Retinal pigment epithelial cell (primary cell): ENCODE results near the gene WHAMM.
"Not testable (repeated sequence)": the region's sequence is repeated elsewhere in the genome, so short reads cannot be mapped to it uniquely, and the experiment has no call there.

Experiments used
- DNase-seq: peaks from one replicate; pipeline ENCODE4 v3.0.0-alpha.2; 2010; ENCODE audit warnings: low read depth
- H3K4me3 ChIP-seq: 2 replicates; pipeline ENCODE4 v1.5.1; 2011; ENCODE audit warnings: mild to moderate bottlenecking, low read length, control low read depth, moderate library complexity
- TF ChIP-seq, protein P1 (sequence below): conservative IDR thresholded peaks from 2 replicates; pipeline ENCODE4 v1.5.1; 2011; ENCODE audit warnings: low read depth, low read length, control low read depth, inconsistent platforms

WHAMM gene, protein sequence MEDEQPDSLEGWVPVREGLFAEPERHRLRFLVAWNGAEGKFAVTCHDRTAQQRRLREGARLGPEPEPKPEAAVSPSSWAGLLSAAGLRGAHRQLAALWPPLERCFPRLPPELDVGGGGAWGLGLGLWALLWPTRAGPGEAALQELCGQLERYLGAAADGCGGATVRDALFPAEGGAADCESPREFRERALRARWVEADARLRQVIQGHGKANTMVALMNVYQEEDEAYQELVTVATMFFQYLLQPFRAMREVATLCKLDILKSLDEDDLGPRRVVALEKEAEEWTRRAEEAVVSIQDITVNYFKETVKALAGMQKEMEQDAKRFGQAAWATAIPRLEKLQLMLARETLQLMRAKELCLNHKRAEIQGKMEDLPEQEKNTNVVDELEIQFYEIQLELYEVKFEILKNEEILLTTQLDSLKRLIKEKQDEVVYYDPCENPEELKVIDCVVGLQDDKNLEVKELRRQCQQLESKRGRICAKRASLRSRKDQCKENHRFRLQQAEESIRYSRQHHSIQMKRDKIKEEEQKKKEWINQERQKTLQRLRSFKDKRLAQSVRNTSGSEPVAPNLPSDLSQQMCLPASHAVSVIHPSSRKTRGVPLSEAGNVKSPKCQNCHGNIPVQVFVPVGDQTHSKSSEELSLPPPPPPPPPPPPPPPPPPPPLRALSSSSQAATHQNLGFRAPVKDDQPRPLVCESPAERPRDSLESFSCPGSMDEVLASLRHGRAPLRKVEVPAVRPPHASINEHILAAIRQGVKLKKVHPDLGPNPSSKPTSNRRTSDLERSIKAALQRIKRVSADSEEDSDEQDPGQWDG

DNA sequence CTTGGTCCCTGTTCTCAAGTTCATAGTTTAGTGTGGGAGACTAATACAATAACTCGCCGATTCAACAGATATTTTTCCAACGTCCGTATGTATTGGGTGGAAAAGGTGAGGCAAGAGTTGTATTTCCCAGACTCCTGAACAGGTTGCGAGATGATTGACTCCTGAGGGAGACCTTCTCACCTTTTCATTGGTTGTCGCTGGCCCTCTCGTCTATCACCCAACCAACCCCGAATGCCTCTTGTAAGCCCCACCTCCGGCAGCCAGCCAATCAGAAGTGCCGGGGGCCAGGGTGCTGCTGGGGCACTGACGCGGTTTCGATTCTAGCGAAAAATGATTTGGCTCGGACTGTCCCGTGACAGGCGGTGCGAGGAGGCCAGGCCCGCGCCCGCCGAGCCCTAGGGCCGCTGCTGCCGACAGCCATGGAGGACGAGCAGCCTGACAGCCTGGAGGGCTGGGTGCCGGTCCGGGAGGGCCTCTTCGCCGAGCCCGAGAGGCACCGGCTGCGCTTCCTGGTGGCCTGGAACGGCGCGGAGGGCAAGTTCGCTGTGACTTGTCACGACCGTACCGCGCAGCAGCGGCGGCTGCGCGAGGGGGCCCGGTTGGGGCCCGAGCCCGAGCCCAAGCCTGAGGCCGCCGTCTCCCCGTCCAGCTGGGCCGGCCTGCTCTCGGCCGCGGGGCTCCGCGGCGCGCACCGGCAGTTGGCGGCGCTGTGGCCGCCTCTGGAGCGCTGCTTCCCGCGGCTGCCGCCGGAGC, at the start of gene WHAMM:
Gene WHAMM, plus strand, starts transcription at position 321 of the 753 bp plus-strand sequence. Its CDS starts 99 bp downstream, at position 420.
- H3K4me3 ChIP-seq, result peak within 1 kb of the TSS; percentile 72
- TF ChIP-seq, protein P1, sequence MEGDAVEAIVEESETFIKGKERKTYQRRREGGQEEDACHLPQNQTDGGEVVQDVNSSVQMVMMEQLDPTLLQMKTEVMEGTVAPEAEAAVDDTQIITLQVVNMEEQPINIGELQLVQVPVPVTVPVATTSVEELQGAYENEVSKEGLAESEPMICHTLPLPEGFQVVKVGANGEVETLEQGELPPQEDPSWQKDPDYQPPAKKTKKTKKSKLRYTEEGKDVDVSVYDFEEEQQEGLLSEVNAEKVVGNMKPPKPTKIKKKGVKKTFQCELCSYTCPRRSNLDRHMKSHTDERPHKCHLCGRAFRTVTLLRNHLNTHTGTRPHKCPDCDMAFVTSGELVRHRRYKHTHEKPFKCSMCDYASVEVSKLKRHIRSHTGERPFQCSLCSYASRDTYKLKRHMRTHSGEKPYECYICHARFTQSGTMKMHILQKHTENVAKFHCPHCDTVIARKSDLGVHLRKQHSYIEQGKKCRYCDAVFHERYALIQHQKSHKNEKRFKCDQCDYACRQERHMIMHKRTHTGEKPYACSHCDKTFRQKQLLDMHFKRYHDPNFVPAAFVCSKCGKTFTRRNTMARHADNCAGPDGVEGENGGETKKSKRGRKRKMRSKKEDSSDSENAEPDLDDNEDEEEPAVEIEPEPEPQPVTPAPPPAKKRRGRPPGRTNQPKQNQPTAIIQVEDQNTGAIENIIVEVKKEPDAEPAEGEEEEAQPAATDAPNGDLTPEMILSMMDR, result no peak
- DNase-seq, result peak; percentile 98

DNA sequence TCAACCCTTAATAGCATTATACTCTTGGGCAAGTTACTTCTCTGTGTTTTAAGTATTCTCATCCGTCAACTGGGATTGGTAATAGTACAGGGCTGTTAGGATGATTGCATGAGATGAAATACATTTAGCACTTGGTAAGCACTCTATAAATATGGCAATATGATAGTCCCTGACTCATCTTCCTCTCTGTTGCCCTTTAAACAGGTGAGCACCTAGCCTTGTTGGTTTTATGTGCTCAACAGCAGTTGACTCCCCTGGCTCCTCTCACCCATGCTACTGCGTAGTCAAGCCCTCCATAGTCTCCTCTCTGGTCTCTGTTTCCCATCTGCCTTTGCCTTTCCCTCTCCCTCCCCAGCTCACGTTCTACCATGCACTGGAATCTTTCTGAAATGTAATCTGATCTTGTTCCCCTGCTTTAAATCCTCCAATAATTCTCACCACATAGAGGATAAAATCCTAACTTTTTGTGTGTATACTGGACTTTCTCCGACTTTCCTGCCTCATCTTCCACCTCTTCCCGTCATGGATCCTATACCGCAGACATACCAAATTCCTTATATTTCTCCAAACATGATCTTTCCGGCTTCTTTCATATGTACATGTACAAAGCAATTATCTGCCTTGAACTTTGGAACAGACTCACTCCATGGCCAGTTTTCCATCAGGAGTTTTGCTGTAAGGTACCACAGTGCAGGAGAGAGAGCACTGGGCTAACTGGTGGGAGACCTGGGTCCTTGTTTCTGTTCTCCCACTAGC, 45.9 kb upstream of the WHAMM start:
- TF ChIP-seq, protein P1, result no peak
- no peak overlapping the region for H3K4me3 ChIP-seq
- DNase-seq, result no peak

DNA sequence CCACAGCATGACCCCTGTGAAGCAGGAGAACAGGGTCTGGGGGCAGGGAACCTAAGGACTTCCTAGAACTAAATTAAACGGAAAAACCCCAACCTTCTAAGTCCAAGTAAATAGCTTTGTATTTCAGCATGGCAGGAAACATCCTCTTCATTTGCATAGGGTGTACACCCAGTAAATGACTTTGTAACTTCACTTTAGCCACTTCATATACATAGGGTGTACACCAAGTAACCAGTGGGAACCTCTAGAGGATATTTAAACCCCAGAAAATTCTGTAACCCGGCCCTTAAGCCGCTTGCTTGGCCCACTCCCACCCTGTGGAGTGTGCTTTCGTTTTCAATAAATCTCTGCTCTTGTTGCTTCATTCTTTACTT, 45.3 kb upstream of the WHAMM start:
- no peak overlapping the region for H3K4me3 ChIP-seq
- DNase-seq, result no peak
- TF ChIP-seq, protein P1, result no peak

DNA sequence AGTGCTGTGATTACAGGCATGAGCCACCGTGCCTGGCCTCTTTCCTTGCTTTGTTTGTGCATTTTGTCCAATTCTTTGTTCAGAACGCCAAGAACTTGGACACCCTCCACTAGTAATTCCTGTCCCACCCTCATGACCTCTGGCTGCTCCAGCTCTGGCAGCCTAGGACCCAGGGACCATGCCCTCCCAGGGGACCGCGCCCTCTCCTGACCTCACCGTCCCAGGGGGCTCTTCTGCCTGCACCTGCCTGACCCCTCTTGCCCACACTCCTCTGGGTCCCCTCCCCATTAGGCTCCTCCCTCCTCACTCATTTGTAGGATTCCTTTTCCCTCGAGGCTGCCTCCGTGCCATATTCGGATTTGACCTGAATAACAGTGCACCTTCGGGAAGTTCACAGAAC, 44.7 kb upstream of the WHAMM start:
- H3K4me3 ChIP-seq, result no peak overlapping the region
- TF ChIP-seq, protein P1, result no peak
- DNase-seq, result no peak

DNA sequence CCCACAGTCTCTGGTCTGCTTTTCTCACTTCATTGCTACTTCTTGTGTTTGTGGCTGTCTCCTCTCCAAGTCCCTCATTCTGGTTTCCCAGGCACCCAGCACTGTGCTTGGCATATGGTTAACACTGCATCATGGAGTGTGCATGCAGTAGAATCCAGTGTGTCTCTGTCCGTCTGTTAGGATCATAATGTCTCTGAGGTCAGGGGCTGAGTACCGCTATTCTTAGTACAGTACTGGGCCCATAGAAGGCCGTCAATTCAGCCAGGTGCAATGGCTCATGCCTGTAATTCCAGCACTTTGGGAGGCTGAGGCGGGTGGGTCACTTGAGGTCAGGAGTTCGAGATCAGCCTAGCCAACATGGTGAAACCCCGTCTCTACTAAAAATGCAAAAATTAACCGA, 43.2 kb upstream of the WHAMM start:
- DNase-seq, H3K4me3 ChIP-seq: not testable (repeated sequence)

DNA sequence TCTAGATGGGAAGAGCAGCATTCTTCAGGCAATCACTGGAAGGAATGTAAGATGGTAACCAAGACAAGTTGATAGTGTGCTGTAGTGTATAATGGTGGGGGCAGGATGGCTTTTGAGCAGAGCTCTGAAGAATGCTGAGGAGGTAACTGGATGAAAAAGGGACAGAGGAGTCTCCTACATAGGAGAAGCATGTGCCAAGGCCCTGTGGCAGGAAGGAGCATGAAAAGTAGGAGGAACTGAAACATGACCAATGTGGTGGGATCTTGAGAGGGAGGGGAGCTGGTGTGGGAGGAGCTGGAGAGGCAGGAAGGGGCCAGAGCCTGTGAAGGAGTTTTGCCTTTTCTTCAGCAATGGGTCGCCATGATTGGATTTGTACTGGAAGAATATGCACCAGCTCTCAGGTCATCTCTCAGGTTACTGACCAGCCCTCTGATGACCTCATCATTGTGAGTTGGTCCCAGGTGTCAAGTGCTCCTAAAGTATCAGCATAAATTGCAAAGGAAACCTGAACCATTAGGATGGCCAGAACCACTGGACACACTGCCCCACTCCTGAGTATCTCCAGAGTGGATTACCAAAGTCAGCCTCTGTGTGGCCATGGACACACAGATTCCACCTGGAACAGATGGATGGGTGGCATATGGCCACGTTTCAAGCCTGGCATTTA, 42.1 kb upstream of the WHAMM start:
- H3K4me3 ChIP-seq, result no peak overlapping the region
- TF ChIP-seq, protein P1, result no peak
- DNase-seq, result no peak
